ENCODE measurements around the gene RAPGEF6.

- no peak for TF ChIP-seq CTCF (IDR thresholded peaks at IDR 0.05)
- TF ChIP-seq EP300 (IDR thresholded peaks at IDR 0.05), result no peak
- no peak for TF ChIP-seq POLR2AphosphoS5 (IDR thresholded peaks at IDR 0.05)
Observed at GRCh38 chr5:131523500-131524185, 111.4 kb downstream of the RAPGEF6 start.
